Esophagus muscularis mucosa (tissue), 4 donors: ENCODE results near the gene ATL3. TPM values are rescaled to one million over a fixed set of nuclear protein-coding genes. Genes with fewer than 3 reads are reported as not detected.

Experiments
- DNase-seq: peaks from one replicate; pipeline ENCODE4 v3.0.0-alpha.2; 2017; ENCODE audit errors: extremely low spot score
- H3K27ac ChIP-seq, 4 donors: fragments of 200-600 bp; sonication (generic); replicated peaks in 1 of 4; 1 replicate in 3 of 4; 2 replicates in 1 of 4; pipeline ENCODE4 v1.5.1; 2016 to 2019; ENCODE audit warnings: mild to moderate bottlenecking in 1 of 4
- H3K27me3 ChIP-seq, 4 donors: fragments of 200-600 bp; sonication (generic); one replicate each; pipeline versions ENCODE4 v1.5.1 to v1.6.0; 2016 to 2019
- H3K36me3 ChIP-seq, 4 donors: fragments of 200-600 bp; sonication (generic); one replicate each; pipeline ENCODE4 v1.5.1; 2016 to 2019
- H3K4me1 ChIP-seq, 4 donors: fragments of 200-600 bp; sonication (generic); one replicate each; pipeline ENCODE4 v1.5.1; 2016 to 2019
- H3K4me3 ChIP-seq, 4 donors: fragments of 200-600 bp; sonication (generic); 1 replicate in 2 of 4; 2 replicates in 2 of 4; pipeline ENCODE4 v1.5.1; 2016 to 2019; ENCODE audit warnings: mild to moderate bottlenecking in 4 of 4, moderate library complexity in 1 of 4
- H3K9me3 ChIP-seq, 4 donors: fragments of 200-600 bp; sonication (generic); 1 replicate in 3 of 4; 2 replicates in 1 of 4; pipeline ENCODE4 v1.5.1; 2016 to 2019
- CTCF ChIP-seq, 3 experiments: fragments of 200-600 bp in 2 of 3; fragments of 450-650 bp in 1 of 3; sonication (generic) in 2 of 3; IDR thresholded peaks; one replicate each; pipeline ENCODE4 v1.5.1; 2017 to 2019; ENCODE audit warnings: antibody characterized with exemption in 3 of 3, mild to moderate bottlenecking in 2 of 3, moderate library complexity in 1 of 3
- EP300 ChIP-seq: sonication (generic); formaldehyde crosslinking; IDR thresholded peaks from one replicate; pipeline ENCODE4 v1.6.1; 2017; ENCODE audit warnings: antibody characterized with exemption
- POLR2A ChIP-seq: fragments of 450-650 bp; IDR thresholded peaks from one replicate; pipeline ENCODE4 v1.6.1; 2017; ENCODE audit warnings: antibody characterized with exemption, moderate library complexity, mild to moderate bottlenecking, low read depth
- POLR2AphosphoS5 ChIP-seq, 2 donors: sonication (generic); formaldehyde crosslinking; IDR thresholded peaks; one replicate each; pipeline ENCODE4 v1.6.1; 2017; ENCODE audit warnings: antibody characterized with exemption in 2 of 2
- WGBS: methylation state at CpG from one replicate; pipeline ENCODE4 v1.1.5; 2018; 5-methylcytosine and 5-hydroxymethylcytosine counted together
- intact Hi-C: fragments of 100-400 bp; cut with DNase I; formaldehyde crosslinking; loops from one replicate; pipeline ENCODE4 v1.15.1; 2023
- total RNA-seq, 4 donors: library from RNA; depleted of rRNA; stranded (reverse); fragments of >200 nt; gene quantifications; one replicate each; pipeline versions ENCODE4 v1.1.0 to v1.2.1, GENCODE V29; 2016

Gene ATL3
- total RNA-seq, 4 donors from 2014 or later: 138 to 202 (median 144) TPM

DNA sequence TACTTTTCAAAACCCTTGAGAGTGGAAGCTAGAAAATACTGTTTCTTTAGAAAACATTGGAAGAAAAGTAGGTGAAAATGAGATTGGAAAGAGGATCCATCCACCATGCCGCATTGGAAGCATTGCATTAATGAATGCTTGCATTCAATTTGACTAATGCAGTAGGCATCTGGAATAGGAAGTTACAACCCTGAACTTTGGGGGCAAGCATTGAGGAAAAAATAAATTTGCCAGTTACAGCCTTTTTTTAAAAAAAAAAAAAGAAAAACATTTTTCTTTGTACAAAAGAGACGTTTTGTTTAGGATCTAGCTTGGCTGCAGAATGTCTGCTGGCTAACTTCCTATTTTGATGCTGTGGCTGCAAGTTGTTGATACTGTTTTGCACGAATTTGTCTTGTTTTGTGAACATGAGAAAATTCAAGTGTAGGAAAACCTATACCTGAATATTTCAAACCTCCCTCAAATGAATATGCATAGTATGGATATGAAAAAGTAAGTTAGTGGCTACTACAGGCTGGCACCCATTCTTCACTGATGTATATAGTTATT, 38.2 kb upstream of the ATL3 start:
- no peaks in the 10 kb centered on the region for H3K9me3 ChIP-seq
- no peak for DNase-seq
- no peaks in the 10 kb centered on the region for H3K27me3 ChIP-seq
- TF ChIP-seq POLR2A: no peak
- TF ChIP-seq POLR2AphosphoS5 (IDR thresholded peaks at IDR 0.05): no peak
- TF ChIP-seq EP300: no peak
- TF ChIP-seq CTCF (IDR thresholded peaks at IDR 0.05): no peak
- no peak overlapping the region for H3K4me3 ChIP-seq
- H3K36me3 ChIP-seq: no peaks in the 10 kb centered on the region
- H3K27ac ChIP-seq: no peak overlapping the region
- 46% methylated on average over 3 of the region's 3 CpGs for WGBS
- intact Hi-C loops: no loop called here
- H3K4me1 ChIP-seq: peaks cover 8 to 26% (median 25%) of the 10 kb centered on the region in 4 donors

DNA sequence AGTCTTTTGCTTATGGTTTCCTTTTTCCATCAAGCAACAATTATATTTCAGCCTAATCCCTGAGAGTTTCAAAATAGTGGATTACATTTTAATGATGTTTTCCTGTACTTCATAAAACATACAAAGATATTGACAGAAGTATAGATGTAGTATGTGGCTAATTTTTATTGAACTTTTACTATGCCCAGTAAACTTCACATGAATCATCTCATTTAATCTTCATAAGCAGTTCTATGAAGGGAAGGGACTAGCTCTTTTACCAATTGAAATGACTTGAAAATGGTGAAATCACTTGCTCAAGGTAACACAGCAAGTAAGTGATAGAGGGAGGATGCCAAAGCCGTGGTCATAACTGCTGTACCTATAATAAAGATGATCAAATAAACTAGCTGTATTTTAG, 37.6 kb upstream of the ATL3 start:
- H3K4me3 ChIP-seq: no peak overlapping the region
- no peaks in the 10 kb centered on the region for H3K9me3 ChIP-seq
- WGBS: 96% methylated on average over 1 of the region's 1 CpG
- TF ChIP-seq CTCF (IDR thresholded peaks at IDR 0.05): no peak
- no peak for TF ChIP-seq POLR2A
- TF ChIP-seq EP300: no peak
- no peak for TF ChIP-seq POLR2AphosphoS5 (IDR thresholded peaks at IDR 0.05)
- no peaks in the 10 kb centered on the region for H3K36me3 ChIP-seq
- no peaks in the 10 kb centered on the region for H3K27me3 ChIP-seq
- H3K4me1 ChIP-seq: peaks cover 8 to 29% (median 25%) of the 10 kb centered on the region in 4 donors
- no peak overlapping the region for H3K27ac ChIP-seq
- intact Hi-C loops: no loop called here
- no peak for DNase-seq

DNA sequence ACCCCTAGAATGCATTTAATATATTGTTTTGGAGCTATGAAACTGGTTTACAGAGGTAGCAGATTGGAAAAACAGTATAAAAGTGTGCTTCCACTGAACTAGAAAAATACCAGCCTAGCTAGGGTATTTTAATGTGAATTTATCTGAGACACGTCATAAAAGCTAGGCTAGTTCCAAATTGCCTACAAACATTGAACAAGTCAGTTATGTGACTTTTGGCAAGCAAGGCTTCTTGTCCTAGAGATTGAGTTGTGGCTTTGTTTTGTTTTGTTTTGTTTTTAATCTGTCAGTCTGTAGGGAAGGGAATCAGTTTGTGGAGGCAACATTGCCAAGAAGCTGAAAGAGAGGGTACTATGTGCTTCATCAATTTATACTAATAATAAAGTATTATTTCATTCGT, 34.4 kb upstream of the ATL3 start:
- intact Hi-C loops: no loop called here
- no peaks in the 10 kb centered on the region for H3K9me3 ChIP-seq

DNA sequence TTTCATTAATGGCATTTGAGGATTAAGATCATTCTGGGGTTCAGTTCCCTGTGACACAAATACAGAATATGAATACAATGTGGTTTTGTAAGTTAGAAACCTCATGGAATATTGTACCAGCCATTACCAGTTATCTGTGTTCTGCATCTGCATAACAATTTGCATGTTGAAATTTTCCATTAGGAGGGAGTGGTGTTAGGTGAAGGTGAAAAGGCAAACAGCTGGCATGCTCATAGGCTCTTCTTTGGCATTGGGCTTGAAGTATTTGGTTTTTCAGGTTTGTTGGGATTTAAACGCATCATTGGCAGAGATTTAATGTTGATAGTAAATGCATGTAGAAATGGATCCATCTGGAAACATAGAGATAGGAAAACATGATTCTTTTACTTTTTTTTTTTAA, 28.7 kb upstream of the ATL3 start:
- Histone ChIP-seq H3K27me3 (no peaks in the 10 kb centered on the region), H3K36me3 (no peaks in the 10 kb centered on the region), H3K9me3 (no peaks in the 10 kb centered on the region), H3K4me3 (no peak overlapping the region), H3K27ac (no peak overlapping the region), H3K4me1 (peaks cover 13 to 21% (median 16%) of the 10 kb centered on the region in 4 donors)
- TF ChIP-seq POLR2AphosphoS5 (IDR thresholded peaks at IDR 0.05) (no peak), EP300 (no peak), CTCF (IDR thresholded peaks at IDR 0.05) (no peak), POLR2A (no peak)
- intact Hi-C loops: no loop called here
- WGBS: 92% methylated on average over 1 of the region's 1 CpG
- no peak for DNase-seq

More for the DNA sequence above, 34.4 kb upstream of the ATL3 start:
- TF ChIP-seq EP300 (no peak), POLR2A (no peak), CTCF (IDR thresholded peaks at IDR 0.05) (no peak), POLR2AphosphoS5 (IDR thresholded peaks at IDR 0.05) (no peak)
- no peak overlapping the region for H3K27ac ChIP-seq
- DNase-seq: no peak
- H3K4me1 ChIP-seq: peaks cover 8 to 29% (median 22%) of the 10 kb centered on the region in 4 donors
- no peaks in the 10 kb centered on the region for H3K27me3 ChIP-seq
- H3K36me3 ChIP-seq: no peaks in the 10 kb centered on the region
- H3K4me3 ChIP-seq: no peak overlapping the region
- 50% methylated on average over 2 of the region's 2 CpGs for WGBS
